Stomach (tissue), 9 donors: ENCODE data around the gene SIN3B. TPM values are rescaled to one million over a fixed set of nuclear protein-coding genes. Genes with fewer than 3 reads are reported as not detected.
A peak's percentile ranks its signal among the peaks of the same experiment; 100 is the strongest.

Experiments used
- DNase-seq, 2 donors: peaks; one replicate each; pipeline versions ENCODE4 v3.0.0 to v3.0.0-alpha.2; 2013 to 2019
- H3K27ac ChIP-seq, 5 donors: fragments of 200-600 bp in 4 of 5; sonication (generic) in 4 of 5; one replicate each; pipeline ENCODE4 v1.5.1; 2013 to 2019; ENCODE audit warnings: mild to moderate bottlenecking in 1 of 5, moderate library complexity in 1 of 5
- H3K27me3 ChIP-seq, 3 donors: fragments of 200-600 bp; sonication (generic); one replicate each; pipeline ENCODE4 v1.5.1; 2017 to 2019; ENCODE audit warnings: mixed run types in 1 of 3
- H3K36me3 ChIP-seq, 4 donors: fragments of 200-600 bp; sonication (generic); 1 replicate in 3 of 4; 2 replicates in 1 of 4; pipeline ENCODE4 v1.5.1; 2016 to 2019
- H3K4me1 ChIP-seq, 4 donors: fragments of 200-600 bp; sonication (generic); one replicate each; pipeline ENCODE4 v1.5.1; 2016 to 2019
- H3K4me3 ChIP-seq, 4 donors: fragments of 200-600 bp; sonication (generic) in 3 of 4; one replicate each; pipeline ENCODE4 v1.5.1; 2016 to 2019; ENCODE audit warnings: mild to moderate bottlenecking in 1 of 4
- H3K9me3 ChIP-seq, 4 donors: fragments of 200-600 bp; sonication (generic); one replicate each; pipeline ENCODE4 v1.5.1; 2016 to 2019
- EP300 ChIP-seq: sonication (generic); formaldehyde crosslinking; IDR thresholded peaks from one replicate; pipeline ENCODE4 v1.6.1; 2017; ENCODE audit warnings: antibody characterized with exemption
- POLR2A ChIP-seq, 4 donors: fragments of 450-650 bp; IDR thresholded peaks; one replicate each; pipeline ENCODE4 v1.6.1; 2016; ENCODE audit warnings: antibody characterized with exemption in 4 of 4, control low read depth in 2 of 4, mild to moderate bottlenecking in 1 of 4, moderate library complexity in 1 of 4
- POLR2AphosphoS5 ChIP-seq, 3 donors: sonication (generic); formaldehyde crosslinking; IDR thresholded peaks; one replicate each; pipeline ENCODE4 v1.6.1; 2016; ENCODE audit warnings: antibody characterized with exemption in 3 of 3
- WGBS, 5 donors: extraction: QIAGEN DNeasy Blood & Tissue Kit in 3 of 5; methylation state at CpG; one replicate each; pipeline versions ENCODE4 v1.1.5 to v1.1.7; 2013 to 2018; 5-methylcytosine and 5-hydroxymethylcytosine counted together
- intact Hi-C: fragments of 100-400 bp; cut with DNase I; formaldehyde crosslinking; loops from one replicate; pipeline ENCODE4 v1.15.1; 2023; ENCODE audit warnings: low total_unique reads
- polyA plus RNA-seq, 3 donors: library from polyadenylated mRNA; stranded (reverse); fragments of 200-250 nt; gene quantifications; one replicate each; pipeline ENCODE4 v1.2.3, GENCODE V29; 2013
- total RNA-seq, 5 donors: library from RNA; depleted of rRNA; stranded (reverse); fragments of >200 nt; gene quantifications; one replicate each; pipeline versions ENCODE4 v1.1.0 to v1.2.3, GENCODE V29; 2014 to 2016
- TF ChIP-seq, protein P1 (sequence below), 7 experiments: fragments of 450-650 bp in 4 of 7; fragments of 200-600 bp in 3 of 7; sonication (generic) in 3 of 7; IDR thresholded peaks; one replicate each; pipeline ENCODE4 v1.5.1; 2016 to 2019; ENCODE audit warnings: antibody characterized with exemption in 7 of 7, control low read depth in 2 of 7, mild to moderate bottlenecking in 1 of 7
- donor health status: healthy with polysubstance abuse.
- donor health status: Bipolar disorder and iron deficiency.
- donor health status: healthy.

Gene SIN3B
- total and polyA plus RNA-seq, 8 donors, result 9.2 to 566 (median 62.4) TPM

DNA sequence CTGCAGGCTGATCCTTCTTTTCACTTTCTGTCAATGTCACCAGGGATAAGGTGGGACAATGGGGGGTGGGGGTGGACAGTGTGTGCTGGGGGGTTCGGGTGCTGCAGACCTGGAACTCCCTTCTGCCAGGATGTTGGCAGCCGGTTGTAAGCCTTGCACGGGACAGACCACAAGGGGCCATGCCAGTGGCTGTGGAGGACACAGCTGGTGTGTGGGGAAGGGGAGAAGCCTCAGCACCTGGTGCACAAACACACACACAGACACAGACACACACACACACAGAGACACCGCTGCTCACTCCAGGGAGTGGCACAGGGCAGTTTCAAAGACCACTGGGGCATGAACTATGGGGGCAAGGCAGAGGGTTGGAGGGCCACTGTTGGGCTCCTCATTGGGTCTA, 63.2 kb downstream of the SIN3B start:
- WGBS, 5 donors, result 43 to 65% (median 63%) methylated on average over 3 to 4 of the region's 4 CpGs

DNA sequence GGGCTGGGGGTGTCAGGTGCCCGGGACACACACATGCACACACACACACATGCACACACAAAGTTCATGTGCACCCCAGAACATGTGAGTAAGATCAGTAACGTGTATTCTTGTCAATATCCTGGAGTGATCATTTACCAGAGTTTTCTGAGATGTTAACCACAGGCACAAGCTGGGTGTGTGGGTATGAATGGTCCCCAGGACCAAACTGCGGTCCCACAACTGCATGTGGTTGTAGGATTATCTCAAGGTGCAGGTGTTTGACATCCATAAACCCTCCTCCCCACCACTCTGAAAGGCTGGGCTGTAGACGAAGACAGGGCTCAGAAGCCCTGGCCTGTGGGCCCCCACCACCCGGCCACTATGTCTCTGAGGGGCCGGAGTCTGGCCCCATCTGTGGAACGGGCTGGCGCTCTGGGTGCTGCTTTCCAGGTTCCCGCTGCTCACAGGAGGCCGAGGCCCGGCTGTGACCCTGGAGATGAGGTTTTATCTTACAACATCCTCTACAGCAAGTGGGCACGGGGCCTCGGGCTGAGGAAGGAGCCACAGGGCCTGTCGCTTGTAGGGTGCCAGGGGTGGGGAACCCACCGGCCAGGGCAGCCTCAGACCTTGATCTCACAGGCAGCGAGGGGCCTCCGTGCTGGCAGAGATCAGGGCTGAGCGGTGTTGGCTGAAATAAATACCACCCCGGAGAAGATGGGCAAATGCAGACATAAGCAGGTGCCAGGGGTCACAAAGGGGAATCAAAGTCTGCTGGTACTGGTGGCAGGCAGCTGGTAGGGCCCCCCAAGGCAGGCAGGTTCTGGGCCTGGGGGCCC, 63.9 kb downstream of the SIN3B start:
- DNase-seq, result no peak
- intact Hi-C loops, result no loop called here
- Histone ChIP-seq H3K9me3 (no peaks in the 10 kb centered on the region), H3K4me3 (no peak overlapping the region), H3K4me1 (peaks cover 3 to 45% (median 32%) of the 10 kb centered on the region in 4 donors), H3K27ac (peak overlapping the region in 2 of 5 donors; percentile 29 to 42), H3K36me3 (no peaks in the 10 kb centered on the region), H3K27me3 (peaks cover 0 to 34% (median 10%) of the 10 kb centered on the region in 3 donors)
- WGBS, 5 donors, result 69 to 82% (median 80%) methylated on average over 10 to 19 of the region's 19 CpGs
- TF ChIP-seq POLR2A (IDR thresholded peaks at IDR 0.05) (no peak), EP300 (no peak), POLR2AphosphoS5 (IDR thresholded peaks at IDR 0.05) (no peak)
- TF ChIP-seq, protein P1, sequence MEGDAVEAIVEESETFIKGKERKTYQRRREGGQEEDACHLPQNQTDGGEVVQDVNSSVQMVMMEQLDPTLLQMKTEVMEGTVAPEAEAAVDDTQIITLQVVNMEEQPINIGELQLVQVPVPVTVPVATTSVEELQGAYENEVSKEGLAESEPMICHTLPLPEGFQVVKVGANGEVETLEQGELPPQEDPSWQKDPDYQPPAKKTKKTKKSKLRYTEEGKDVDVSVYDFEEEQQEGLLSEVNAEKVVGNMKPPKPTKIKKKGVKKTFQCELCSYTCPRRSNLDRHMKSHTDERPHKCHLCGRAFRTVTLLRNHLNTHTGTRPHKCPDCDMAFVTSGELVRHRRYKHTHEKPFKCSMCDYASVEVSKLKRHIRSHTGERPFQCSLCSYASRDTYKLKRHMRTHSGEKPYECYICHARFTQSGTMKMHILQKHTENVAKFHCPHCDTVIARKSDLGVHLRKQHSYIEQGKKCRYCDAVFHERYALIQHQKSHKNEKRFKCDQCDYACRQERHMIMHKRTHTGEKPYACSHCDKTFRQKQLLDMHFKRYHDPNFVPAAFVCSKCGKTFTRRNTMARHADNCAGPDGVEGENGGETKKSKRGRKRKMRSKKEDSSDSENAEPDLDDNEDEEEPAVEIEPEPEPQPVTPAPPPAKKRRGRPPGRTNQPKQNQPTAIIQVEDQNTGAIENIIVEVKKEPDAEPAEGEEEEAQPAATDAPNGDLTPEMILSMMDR (IDR thresholded peaks at IDR 0.05), result no peak

More for the DNA sequence above, 63.2 kb downstream of the SIN3B start:
- no peak for TF ChIP-seq POLR2AphosphoS5 (IDR thresholded peaks at IDR 0.05)
- no peak for TF ChIP-seq EP300
- Histone ChIP-seq H3K9me3 (no peaks in the 10 kb centered on the region), H3K4me1 (peaks cover 0 to 38% (median 25%) of the 10 kb centered on the region in 4 donors), H3K36me3 (no peaks in the 10 kb centered on the region), H3K4me3 (no peak overlapping the region), H3K27me3 (peaks cover 0 to 41% (median 10%) of the 10 kb centered on the region in 3 donors), H3K27ac (no peak overlapping the region)
- intact Hi-C loops, result no loop called here
- no peak for DNase-seq

DNA sequence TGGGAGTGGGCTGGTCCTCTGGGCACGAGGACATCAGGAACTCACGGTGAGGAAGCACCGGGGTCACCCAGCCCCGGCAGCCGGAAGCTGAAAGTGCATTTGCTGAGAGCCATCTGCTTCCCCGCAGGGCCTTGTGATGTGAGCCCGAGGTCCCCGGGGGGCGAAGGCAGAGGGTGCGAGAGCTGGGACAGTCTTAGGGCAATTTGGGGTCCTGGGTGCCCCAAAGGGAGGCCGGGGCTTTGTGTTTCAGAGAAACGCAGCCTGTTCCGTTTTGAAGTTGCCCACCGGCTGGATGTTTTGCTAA, 64.4 kb downstream of the SIN3B start:
- H3K9me3 ChIP-seq, result no peaks in the 10 kb centered on the region
- H3K27me3 ChIP-seq, result peaks cover 0 to 30% (median 10%) of the 10 kb centered on the region in 3 donors
- peak in 1 of 2 donors; percentile 58 for DNase-seq
- 53 to 67% (median 61%) methylated on average over 13 to 14 of the region's 14 CpGs for WGBS, 5 donors
- H3K4me3 ChIP-seq, result no peak overlapping the region
- no peaks in the 10 kb centered on the region for H3K36me3 ChIP-seq
- TF ChIP-seq EP300 (no peak), POLR2A (IDR thresholded peaks at IDR 0.05) (no peak), POLR2AphosphoS5 (IDR thresholded peaks at IDR 0.05) (no peak)
- TF ChIP-seq, protein P1 (IDR thresholded peaks at IDR 0.05), result no peak
- H3K4me1 ChIP-seq, result peaks cover 3 to 43% (median 31%) of the 10 kb centered on the region in 4 donors
- intact Hi-C loops, result no loop called here
- H3K27ac ChIP-seq, result peak overlapping the region in 2 of 5 donors; percentile 29 to 42

DNA sequence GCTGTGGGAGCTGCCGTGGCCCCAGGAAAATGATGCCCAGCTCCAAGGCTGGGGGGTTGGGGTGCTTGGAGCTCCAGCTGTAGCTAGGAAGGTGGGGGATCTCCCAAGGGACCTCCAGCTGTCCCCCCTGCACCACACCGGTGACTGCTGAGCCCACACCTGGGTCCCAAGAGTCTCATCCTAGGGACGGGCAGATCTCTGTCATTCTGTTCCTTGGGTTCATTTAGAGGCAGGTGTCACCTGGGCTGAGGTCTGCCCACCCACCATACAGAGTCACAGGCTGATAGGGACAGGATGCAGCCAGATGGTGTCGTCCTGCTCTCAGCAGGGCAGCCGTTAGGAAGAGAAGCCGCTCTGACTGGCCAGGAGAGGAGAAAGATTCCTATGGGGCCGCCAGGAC, 64.9 kb downstream of the SIN3B start:
- intact Hi-C loops, result no loop called here
- WGBS, 5 donors, result 68 to 78% (median 77%) methylated on average over 6 to 7 of the region's 7 CpGs
- peak overlapping the region in 3 of 5 donors; percentile 7 to 42 (median 17) for H3K27ac ChIP-seq

More for the DNA sequence above, 64.9 kb downstream of the SIN3B start:
- H3K4me1 ChIP-seq, result peaks cover 3 to 39% (median 28%) of the 10 kb centered on the region in 4 donors
- TF ChIP-seq, protein P1 (IDR thresholded peaks at IDR 0.05), result no peak
- TF ChIP-seq POLR2AphosphoS5 (IDR thresholded peaks at IDR 0.05) (no peak), EP300 (no peak), POLR2A (IDR thresholded peaks at IDR 0.05) (no peak)
- no peak overlapping the region for H3K4me3 ChIP-seq
- H3K9me3 ChIP-seq, result no peaks in the 10 kb centered on the region
- peaks cover 0 to 26% (median 6%) of the 10 kb centered on the region in 3 donors for H3K27me3 ChIP-seq
- no peaks in the 10 kb centered on the region for H3K36me3 ChIP-seq
- no peak for DNase-seq
